ENCODE measurements around the gene PTGR3. TPM values are rescaled to one million over a fixed set of nuclear protein-coding genes. Genes with fewer than 3 reads are reported as not detected.

Gene PTGR3
- total and polyA plus RNA-seq, 2 donors (not counting 1 experiment from before 2014, with no cell fraction given): 27.5 to 30.2 TPM

- H3K4me3 ChIP-seq (ENCODE audit: control extremely low read depth in 1 of 5, extremely low read depth in 1 of 5, insufficient read depth in 1 of 5, low read depth in 2 of 5, low read length in 4 of 5): no peak overlapping the region
- H3K27me3 ChIP-seq (replicated peaks in 1 of 4; ENCODE audit: control extremely low read depth in 1 of 4, control insufficient read depth in 3 of 4, insufficient read depth in 4 of 4, low read length in 3 of 4): peaks cover 0 to 11% (median 0%) of the 10 kb centered on the region in 4 experiments
- WGBS (ENCODE audit: insufficient coverage): 100% methylated on average over 3 of the region's 3 CpGs
- no peak overlapping the region for H3K27ac Mint-ChIP-seq
- H3K79me2 ChIP-seq (ENCODE audit: control insufficient read depth, insufficient read depth, low read length): no peaks in the 10 kb centered on the region
- no peaks in the 10 kb centered on the region for H3K4me1 ChIP-seq (ENCODE audit: control insufficient read depth in 2 of 2, insufficient read depth in 2 of 2, low read length in 2 of 2)
- H3K9me3 Mint-ChIP-seq (ENCODE audit: insufficient read depth): no peaks in the 10 kb centered on the region
- H4K20me1 ChIP-seq (ENCODE audit: control insufficient read depth, insufficient read depth, low read length, poor library complexity, severe bottlenecking): no peaks in the 10 kb centered on the region
- H2AFZ ChIP-seq (ENCODE audit: insufficient read depth, low read depth, low read length, poor library complexity, severe bottlenecking): no peak overlapping the region
- no peak for DNase-seq
- ChIA-PET CTCF (no interaction called here), POLR2A (no interaction called here)
- H3K4me3 Mint-ChIP-seq: no peak overlapping the region
- H3K9ac ChIP-seq (ENCODE audit: low read length): no peak overlapping the region
- H3K27ac ChIP-seq (ENCODE audit: low read length in 2 of 2): no peak overlapping the region
- H3K36me3 ChIP-seq (replicated peaks in 1 of 2; ENCODE audit: control extremely low read depth in 1 of 2, control insufficient read depth in 1 of 2, extremely low read depth in 1 of 2, insufficient read depth in 2 of 2, low read length in 1 of 2): no peaks in the 10 kb centered on the region
- TF ChIP-seq EZH2 (IDR thresholded peaks at IDR 0.05; ENCODE audit: borderline replicate concordance, insufficient read depth, low read depth, low read length, poor library complexity, severe bottlenecking) (no peak), CTCF (IDR thresholded peaks at IDR 0.05) (no peak)
- peaks cover 0 to 12% (median 0%) of the 10 kb centered on the region in 3 donors for H3K9me3 ChIP-seq (ENCODE audit: control extremely low read depth in 1 of 3, control insufficient read depth in 2 of 3, insufficient read depth in 1 of 3, low read length in 2 of 3)
- intact Hi-C loops (cut with micrococcal nuclease): no loop called here
- H3K4me2 ChIP-seq (replicated peaks; ENCODE audit: low read depth, low read length, poor library complexity, severe bottlenecking): no peak overlapping the region
- no peak for ATAC-seq (ENCODE audit: low read depth)
- peaks cover 40% of the 10 kb centered on the region for H3K27me3 Mint-ChIP-seq
- H3K4me1 Mint-ChIP-seq: no peaks in the 10 kb centered on the region
Observed at GRCh38 chr18:75185460-75185859, 23.5 kb downstream of the PTGR3 start.

GRCh38 chr18:75183973-75184493 lies 24.9 kb downstream of the PTGR3 start:
- Histone ChIP-seq H3K4me1 (ENCODE audit: control insufficient read depth in 2 of 2, insufficient read depth in 2 of 2, low read length in 2 of 2) (no peaks in the 10 kb centered on the region), H3K27ac (ENCODE audit: low read length in 2 of 2) (no peak overlapping the region), H3K27me3 (replicated peaks in 1 of 4; ENCODE audit: control extremely low read depth in 1 of 4, control insufficient read depth in 3 of 4, insufficient read depth in 4 of 4, low read length in 3 of 4) (peaks cover 0 to 11% (median 0%) of the 10 kb centered on the region in 4 experiments), H3K4me3 (ENCODE audit: control extremely low read depth in 1 of 5, extremely low read depth in 1 of 5, insufficient read depth in 1 of 5, low read depth in 2 of 5, low read length in 4 of 5) (no peak overlapping the region), H3K79me2 (ENCODE audit: control insufficient read depth, insufficient read depth, low read length) (no peaks in the 10 kb centered on the region), H3K9ac (ENCODE audit: low read length) (no peak overlapping the region), H2AFZ (ENCODE audit: insufficient read depth, low read depth, low read length, poor library complexity, severe bottlenecking) (no peak overlapping the region), H3K4me2 (replicated peaks; ENCODE audit: low read depth, low read length, poor library complexity, severe bottlenecking) (no peak overlapping the region), H3K36me3 (replicated peaks in 1 of 2; ENCODE audit: control extremely low read depth in 1 of 2, control insufficient read depth in 1 of 2, extremely low read depth in 1 of 2, insufficient read depth in 2 of 2, low read length in 1 of 2) (no peaks in the 10 kb centered on the region), H4K20me1 (ENCODE audit: control insufficient read depth, insufficient read depth, low read length, poor library complexity, severe bottlenecking) (no peaks in the 10 kb centered on the region), H3K9me3 (ENCODE audit: control extremely low read depth in 1 of 3, control insufficient read depth in 2 of 3, insufficient read depth in 1 of 3, low read length in 2 of 3) (peaks cover 0 to 12% (median 0%) of the 10 kb centered on the region in 3 donors)
- no peaks in the 10 kb centered on the region for H3K4me1 Mint-ChIP-seq
- ChIA-PET CTCF (no interaction called here), POLR2A (no interaction called here)
- TF ChIP-seq EZH2 (IDR thresholded peaks at IDR 0.05; ENCODE audit: borderline replicate concordance, insufficient read depth, low read depth, low read length, poor library complexity, severe bottlenecking) (no peak), CTCF (IDR thresholded peaks at IDR 0.05) (no peak)
- peaks cover 40% of the 10 kb centered on the region for H3K27me3 Mint-ChIP-seq
- no peak for DNase-seq
- H3K27ac Mint-ChIP-seq: no peak overlapping the region
- intact Hi-C loops (cut with micrococcal nuclease): no loop called here
- 95% methylated on average over 11 of the region's 14 CpGs for WGBS (ENCODE audit: insufficient coverage)
- no peak for ATAC-seq (ENCODE audit: low read depth)
- H3K4me3 Mint-ChIP-seq: no peak overlapping the region
- no peaks in the 10 kb centered on the region for H3K9me3 Mint-ChIP-seq (ENCODE audit: insufficient read depth)
